Nephron (organoid): Measurements from ENCODE around the gene SLC8A3.
A peak's percentile ranks its signal among the peaks of the same experiment; 100 is the strongest.

ENCODE experiments used
- H3K27ac Mint-ChIP-seq, 3 experiments: 2 replicates each; pipeline ENCODE4 v1.8.0; 2020; ENCODE audit warnings: mixed read lengths in 3 of 3, mild to moderate bottlenecking in 2 of 3, moderate library complexity in 1 of 3
- H3K27me3 Mint-ChIP-seq: 2 replicates; pipeline ENCODE4 v1.8.0; 2021; ENCODE audit warnings: low read depth, mild to moderate bottlenecking, moderate library complexity, mixed read lengths
- H3K36me3 Mint-ChIP-seq: 2 replicates; pipeline ENCODE4 v1.8.0; 2020; ENCODE audit warnings: low read depth, mixed read lengths
- H3K4me1 Mint-ChIP-seq: 2 replicates; pipeline ENCODE4 v1.8.0; 2020; ENCODE audit warnings: mixed read lengths
- H3K4me3 Mint-ChIP-seq, 3 experiments: 2 replicates each; pipeline ENCODE4 v1.8.0; 2020; ENCODE audit warnings: mild to moderate bottlenecking in 3 of 3, mixed read lengths in 3 of 3, moderate library complexity in 2 of 3
- H3K9me3 Mint-ChIP-seq: 2 replicates; pipeline ENCODE4 v1.8.0; 2020; ENCODE audit warnings: mixed read lengths
- CTCF ChIP-seq, 3 experiments: fragments of 200-600 bp; sonication (generic); IDR thresholded peaks; one replicate each; pipeline ENCODE4 v1.5.0; 2021; ENCODE audit warnings: antibody characterized with exemption in 3 of 3; ENCODE audit not compliant: unreplicated experiment in 3 of 3

Gene SLC8A3

GRCh38 chr14:70008284-70009262, 180.2 kb downstream of the SLC8A3 start:
- TF ChIP-seq CTCF (IDR thresholded peaks at IDR 0.05; ENCODE audit: unreplicated experiment in 3 of 3), result no peak
- H3K36me3 Mint-ChIP-seq, result peaks cover 7% of the 10 kb centered on the region
- H3K27me3 Mint-ChIP-seq, result peaks cover 19% of the 10 kb centered on the region
- peaks cover 34% of the 10 kb centered on the region for H3K4me1 Mint-ChIP-seq
- H3K9me3 Mint-ChIP-seq, result no peaks in the 10 kb centered on the region
- H3K27ac Mint-ChIP-seq, result peak overlapping the region; percentile 41 to 79 (median 53)
- no peak overlapping the region for H3K4me3 Mint-ChIP-seq

- no peak for TF ChIP-seq CTCF (IDR thresholded peaks at IDR 0.05; ENCODE audit: unreplicated experiment in 3 of 3)
- Mint-ChIP-seq H3K4me3 (no peak overlapping the region), H3K27ac (no peak overlapping the region), H3K9me3 (no peaks in the 10 kb centered on the region), H3K4me1 (peaks cover 34% of the 10 kb centered on the region), H3K27me3 (peaks cover 15% of the 10 kb centered on the region), H3K36me3 (no peaks in the 10 kb centered on the region)
Measured at GRCh38 chr14:70006699-70007098, 182.1 kb downstream of the SLC8A3 start.

GRCh38 chr14:70005281-70005805, 183.4 kb downstream of the SLC8A3 start:
- Mint-ChIP-seq H3K27ac (no peak overlapping the region), H3K27me3 (peaks cover 25% of the 10 kb centered on the region), H3K9me3 (no peaks in the 10 kb centered on the region), H3K36me3 (no peaks in the 10 kb centered on the region), H3K4me3 (no peak overlapping the region), H3K4me1 (peaks cover 34% of the 10 kb centered on the region)
- no peak for TF ChIP-seq CTCF (IDR thresholded peaks at IDR 0.05; ENCODE audit: unreplicated experiment in 3 of 3)

- TF ChIP-seq CTCF (IDR thresholded peaks at IDR 0.05; ENCODE audit: unreplicated experiment in 3 of 3), result no peak
- H3K9me3 Mint-ChIP-seq, result no peaks in the 10 kb centered on the region
- peaks cover 34% of the 10 kb centered on the region for H3K4me1 Mint-ChIP-seq
- H3K4me3 Mint-ChIP-seq, result no peak overlapping the region
- peaks cover 25% of the 10 kb centered on the region for H3K27me3 Mint-ChIP-seq
- no peak overlapping the region for H3K27ac Mint-ChIP-seq
- H3K36me3 Mint-ChIP-seq, result no peaks in the 10 kb centered on the region
Measured at GRCh38 chr14:70004791-70005190, 184.0 kb downstream of the SLC8A3 start.

- no peak for TF ChIP-seq CTCF (IDR thresholded peaks at IDR 0.05; ENCODE audit: unreplicated experiment in 3 of 3)
- H3K9me3 Mint-ChIP-seq, result no peaks in the 10 kb centered on the region
- no peaks in the 10 kb centered on the region for H3K36me3 Mint-ChIP-seq
- H3K27me3 Mint-ChIP-seq, result peaks cover 25% of the 10 kb centered on the region
- H3K27ac Mint-ChIP-seq, result no peak overlapping the region
- H3K4me1 Mint-ChIP-seq, result peaks cover 33% of the 10 kb centered on the region
- H3K4me3 Mint-ChIP-seq, result no peak overlapping the region
Measured at GRCh38 chr14:70002589-70003346, 186.0 kb downstream of the SLC8A3 start.
